Fibroblast of villous mesenchyme (primary cell): ENCODE results near the gene HPCAL1. TPM values are rescaled to one million over a fixed set of nuclear protein-coding genes. Genes with fewer than 3 reads are reported as not detected.

ENCODE experiments used
- DNase-seq: peaks from one replicate; pipeline ENCODE4 v3.0.0-alpha.2; 2010; ENCODE audit warnings: low read depth
- H3K4me3 ChIP-seq: 2 replicates; pipeline ENCODE4 v1.5.1; 2011; ENCODE audit warnings: low read depth, mild to moderate bottlenecking, low read length
- CTCF ChIP-seq: IDR thresholded peaks from 2 replicates; pipeline ENCODE4 v1.5.1; 2012; ENCODE audit warnings: low read depth, mild to moderate bottlenecking, low read length; ENCODE audit not compliant: insufficient read depth
- total RNA-seq: library from RNA; depleted of rRNA; stranded (reverse); fragments of >200 nt; gene quantifications from 2 replicates; pipeline ENCODE4 v1.2.3, GENCODE V29; 2012

Gene HPCAL1
- total RNA-seq, 1 donor, result 60.0 TPM

GRCh38 chr2:10397878-10398277 is 95.2 kb downstream of the HPCAL1 start:
- H3K4me3 ChIP-seq, result no peak overlapping the region
- no peak for DNase-seq
- TF ChIP-seq CTCF, result no peak

GRCh38 chr2:10398496-10398895 is 95.8 kb downstream of the HPCAL1 start:
- no peak for TF ChIP-seq CTCF
- DNase-seq, result no peak
- no peak overlapping the region for H3K4me3 ChIP-seq

GRCh38 chr2:10399358-10399757 is 96.7 kb downstream of the HPCAL1 start:
- no peak overlapping the region for H3K4me3 ChIP-seq
- no peak for TF ChIP-seq CTCF
- no peak for DNase-seq

- no peak for DNase-seq
- no peak overlapping the region for H3K4me3 ChIP-seq
- TF ChIP-seq CTCF, result no peak
Measured at GRCh38 chr2:10400002-10400401, 97.3 kb downstream of the HPCAL1 start.

- no peak for TF ChIP-seq CTCF
- no peak overlapping the region for H3K4me3 ChIP-seq
- no peak for DNase-seq
Measured at GRCh38 chr2:10400568-10400977, 97.9 kb downstream of the HPCAL1 start.

- TF ChIP-seq CTCF, result no peak
- DNase-seq, result no peak
- H3K4me3 ChIP-seq, result no peak overlapping the region
Measured at GRCh38 chr2:10400978-10401951, 98.6 kb downstream of the HPCAL1 start.
